ENCODE measurements around the gene JKAMP.

- TF ChIP-seq EZH2 (IDR thresholded peaks at IDR 0.05; ENCODE audit: borderline replicate concordance, low read depth, low read length, severe bottlenecking) (no peak), CTCF (IDR thresholded peaks at IDR 0.05; ENCODE audit: extremely low read depth in 1 of 2, insufficient read depth in 1 of 2, low read depth in 1 of 2, low read length in 2 of 2) (no peak), POLR2A (IDR thresholded peaks at IDR 0.05; ENCODE audit: low read depth, low read length) (no peak), GATA2 (IDR thresholded peaks at IDR 0.05; ENCODE audit: insufficient read depth, insufficient read length, low read depth, low read length) (no peak)
Measured at GRCh38 chr14:59492384-59492783, 8.1 kb downstream of the JKAMP start.

Measured in endothelial cell of umbilical vein (primary cell).